Measurements from ENCODE around the gene CALML6.

CALML6 gene

GRCh38 chr1:1959459-1959839 lies 44.4 kb downstream of the CALML6 start:
- Histone ChIP-seq H3K27me3 (ENCODE audit: insufficient read depth, low read length) (peaks cover 4% of the 10 kb centered on the region; the same call in 1 of the 2 replicates), H3K79me2 (ENCODE audit: insufficient read depth, low read length) (no peaks in the 10 kb centered on the region), H3K4me1 (ENCODE audit: insufficient read depth, low read length, severe bottlenecking) (no peaks in the 10 kb centered on the region), H3K9me3 (ENCODE audit: low read length) (peaks cover 10% of the 10 kb centered on the region), H3K9me2 (ENCODE audit: low read depth, low read length) (no peaks in the 10 kb centered on the region), H3K9ac (ENCODE audit: low read length) (no peak overlapping the region), H3K36me3 (ENCODE audit: insufficient read depth, low read length) (0 out of 2 replicates have a peak, but pooled peaks cover 3% of the 10 kb centered on the region), H3F3A (ENCODE audit: insufficient read depth, low read length) (no peaks in the 10 kb centered on the region), H3K4me3 (ENCODE audit: low read depth, low read length, poor library complexity, severe bottlenecking) (no peak overlapping the region), H3K27ac (ENCODE audit: low read depth, low read length, poor library complexity, severe bottlenecking) (no peak overlapping the region), H4K20me1 (ENCODE audit: insufficient read depth, low read length) (no peaks in the 10 kb centered on the region), H3K4me2 (ENCODE audit: low read length) (no peak overlapping the region), H2AFZ (ENCODE audit: low read length) (no peak overlapping the region)
- no peak for TF ChIP-seq EZH2 (IDR thresholded peaks at IDR 0.05; ENCODE audit: borderline replicate concordance, low read length)
- TF ChIP-seq CTCF (IDR thresholded peaks at IDR 0.05; ENCODE audit: low read length): no peak

- TF ChIP-seq EZH2 (IDR thresholded peaks at IDR 0.05; ENCODE audit: borderline replicate concordance, low read length) (no peak), CTCF (IDR thresholded peaks at IDR 0.05; ENCODE audit: low read length) (peak; percentile 85)
- peaks cover 5% of the 10 kb centered on the region for H3K9me3 ChIP-seq (ENCODE audit: low read length)
- no peaks in the 10 kb centered on the region for H4K20me1 ChIP-seq (ENCODE audit: insufficient read depth, low read length)
- no peak overlapping the region for H3K9ac ChIP-seq (ENCODE audit: low read length)
- H3K4me3 ChIP-seq (ENCODE audit: low read depth, low read length, poor library complexity, severe bottlenecking): no peak overlapping the region
- H3K4me2 ChIP-seq (ENCODE audit: low read length): no peak overlapping the region
- no peak overlapping the region for H3K27ac ChIP-seq (ENCODE audit: low read depth, low read length, poor library complexity, severe bottlenecking)
- peaks cover 4% of the 10 kb centered on the region; the same call in 1 of the 2 replicates for H3K27me3 ChIP-seq (ENCODE audit: insufficient read depth, low read length)
- H3K4me1 ChIP-seq (ENCODE audit: insufficient read depth, low read length, severe bottlenecking): no peaks in the 10 kb centered on the region
- H3K36me3 ChIP-seq (ENCODE audit: insufficient read depth, low read length): 0 out of 2 replicates have a peak, but pooled peaks cover 3% of the 10 kb centered on the region
- no peak overlapping the region for H2AFZ ChIP-seq (ENCODE audit: low read length)
- H3F3A ChIP-seq (ENCODE audit: insufficient read depth, low read length): no peaks in the 10 kb centered on the region
- no peaks in the 10 kb centered on the region for H3K9me2 ChIP-seq (ENCODE audit: low read depth, low read length)
- H3K79me2 ChIP-seq (ENCODE audit: insufficient read depth, low read length): no peaks in the 10 kb centered on the region
Measured at GRCh38 chr1:1959840-1960479, 44.9 kb downstream of the CALML6 start.

GRCh38 chr1:1960480-1961196 lies 45.6 kb downstream of the CALML6 start:
- no peak overlapping the region for H3K4me2 ChIP-seq (ENCODE audit: low read length)
- H3K9ac ChIP-seq (ENCODE audit: low read length): no peak overlapping the region
- H3F3A ChIP-seq (ENCODE audit: insufficient read depth, low read length): no peaks in the 10 kb centered on the region
- H3K4me3 ChIP-seq (ENCODE audit: low read depth, low read length, poor library complexity, severe bottlenecking): no peak overlapping the region
- no peaks in the 10 kb centered on the region for H3K36me3 ChIP-seq (ENCODE audit: insufficient read depth, low read length)
- TF ChIP-seq CTCF (IDR thresholded peaks at IDR 0.05; ENCODE audit: low read length) (no peak), EZH2 (IDR thresholded peaks at IDR 0.05; ENCODE audit: borderline replicate concordance, low read length) (no peak)
- no peaks in the 10 kb centered on the region for H4K20me1 ChIP-seq (ENCODE audit: insufficient read depth, low read length)
- no peaks in the 10 kb centered on the region for H3K9me2 ChIP-seq (ENCODE audit: low read depth, low read length)
- no peaks in the 10 kb centered on the region for H3K4me1 ChIP-seq (ENCODE audit: insufficient read depth, low read length, severe bottlenecking)
- H3K79me2 ChIP-seq (ENCODE audit: insufficient read depth, low read length): no peaks in the 10 kb centered on the region
- no peaks in the 10 kb centered on the region for H3K9me3 ChIP-seq (ENCODE audit: low read length)
- H2AFZ ChIP-seq (ENCODE audit: low read length): no peak overlapping the region
- H3K27me3 ChIP-seq (ENCODE audit: insufficient read depth, low read length): peaks cover 4% of the 10 kb centered on the region; the same call in 1 of the 2 replicates
- no peak overlapping the region for H3K27ac ChIP-seq (ENCODE audit: low read depth, low read length, poor library complexity, severe bottlenecking)

Data from OCI-LY1 (cell line).